HG03139 (cell line): Measurements from ENCODE around the gene PCDHB7.
"Not testable (repeated sequence)": the region's sequence is repeated elsewhere in the genome, so short reads cannot be mapped to it uniquely, and the experiment has no call there.

Experiments
- ATAC-seq: cut with Tn5 transposase; IDR thresholded peaks from one replicate; pipeline ENCODE4 v1.9.1; 2021; ENCODE audit not compliant: unreplicated experiment

Gene PCDHB7

GRCh38 chr5:141223112-141223783 lies 50.8 kb downstream of the PCDHB7 start, which contains the start of gene PCDHB14:
Gene PCDHB14, plus strand, starts transcription at chr5:141223343. Its CDS starts 163 bp downstream, at chr5:141223506.
- no peak for ATAC-seq

DNA sequence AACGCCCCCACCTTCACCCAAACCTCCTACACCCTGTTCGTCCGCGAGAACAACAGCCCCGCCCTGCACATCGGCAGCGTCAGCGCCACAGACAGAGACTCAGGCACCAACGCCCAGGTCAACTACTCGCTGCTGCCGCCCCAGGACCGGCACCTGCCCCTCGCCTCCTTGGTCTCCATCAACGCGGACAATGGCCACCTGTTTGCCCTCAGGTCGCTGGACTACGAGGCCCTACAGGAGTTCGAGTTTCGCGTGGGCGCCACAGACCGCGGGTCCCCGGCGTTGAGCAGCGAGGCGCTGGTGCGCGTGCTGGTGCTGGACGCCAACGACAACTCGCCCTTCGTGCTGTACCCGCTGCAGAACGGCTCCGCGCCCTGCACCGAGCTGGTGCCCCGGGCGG lies 52.4 kb downstream of the PCDHB7 start:
- ATAC-seq = not testable (repeated sequence)

- ATAC-seq = not testable (repeated sequence)
Measured at GRCh38 chr5:141225421-141225820, 53.0 kb downstream of the PCDHB7 start.
